Measurements from ENCODE around the gene SGTA.

Gene SGTA

GRCh38 chr19:2736550-2737190, 46.4 kb downstream of the SGTA start:
- TF ChIP-seq ZNF423 (tag by site-specific recombination; IDR thresholded peaks at IDR 0.05) (no peak), ZNF768 (tag by site-specific recombination; IDR thresholded peaks at IDR 0.05) (peak; percentile 26; the same call in 1 of the 2 replicates), ZNF16 (tag by site-specific recombination; IDR thresholded peaks at IDR 0.05; ENCODE audit: low read depth) (no peak), SCRT2 (tag by site-specific recombination; IDR thresholded peaks at IDR 0.05) (0 out of 2 replicates have a peak, but pooled peaks have one; percentile 25), ZNF24 (tag by site-specific recombination; IDR thresholded peaks at IDR 0.05) (no peak), RBAK (tag by site-specific recombination; IDR thresholded peaks at IDR 0.05) (0 out of 2 replicates have a peak, but pooled peaks have one; percentile 45)
- no peaks in the 10 kb centered on the region for H3K9me3 ChIP-seq (ENCODE audit: control insufficient read depth, insufficient read depth, low read depth, low read length)
- ChIA-PET POLR2A (interaction anchor here (0.6 to 1.0 kb wide), 2 partner anchors 47 to 67 kb away, joined by 3 read pairs; partner anchors contain the start of gene SGTA), CTCF (interaction anchor here (0.6 to 1.6 kb wide), 2 partner anchors 13 to 698 kb away, joined by 3 to 5 read pairs; no protein-coding TSS in a partner anchor)
- H3K4me3 ChIP-seq (ENCODE audit: low read depth, low read length): no peak overlapping the region
- H3K27ac ChIP-seq (ENCODE audit: extremely low read depth, low read depth, low read length): no peak overlapping the region
- peaks cover 0 to 50% of the 10 kb centered on the region in 2 experiments; a peak in 2 of 3 replicates for H3K36me3 ChIP-seq (ENCODE audit: control insufficient read depth in 2 of 2, insufficient read depth in 1 of 2, low read length in 2 of 2)
- no peaks in the 10 kb centered on the region for H3K4me1 ChIP-seq (ENCODE audit: control insufficient read depth, insufficient read depth, low read length)

- Histone ChIP-seq H3K9me3 (ENCODE audit: control insufficient read depth, insufficient read depth, low read depth, low read length) (no peaks in the 10 kb centered on the region), H3K27ac (ENCODE audit: extremely low read depth, low read depth, low read length) (no peak overlapping the region), H3K4me3 (ENCODE audit: low read depth, low read length) (no peak overlapping the region), H3K4me1 (ENCODE audit: control insufficient read depth, insufficient read depth, low read length) (no peaks in the 10 kb centered on the region), H3K36me3 (ENCODE audit: control insufficient read depth in 2 of 2, insufficient read depth in 1 of 2, low read length in 2 of 2) (peaks cover 0 to 51% of the 10 kb centered on the region in 2 experiments; a peak in 2 of 3 replicates)
- peak; percentile 99 for TF ChIP-seq ZNF10 (tag by site-specific recombination; IDR thresholded peaks at IDR 0.05)
- TF ChIP-seq ZNF510 (tag by site-specific recombination; IDR thresholded peaks at IDR 0.05; ENCODE audit: insufficient replicate concordance): no peak
- TF ChIP-seq, protein P1, sequence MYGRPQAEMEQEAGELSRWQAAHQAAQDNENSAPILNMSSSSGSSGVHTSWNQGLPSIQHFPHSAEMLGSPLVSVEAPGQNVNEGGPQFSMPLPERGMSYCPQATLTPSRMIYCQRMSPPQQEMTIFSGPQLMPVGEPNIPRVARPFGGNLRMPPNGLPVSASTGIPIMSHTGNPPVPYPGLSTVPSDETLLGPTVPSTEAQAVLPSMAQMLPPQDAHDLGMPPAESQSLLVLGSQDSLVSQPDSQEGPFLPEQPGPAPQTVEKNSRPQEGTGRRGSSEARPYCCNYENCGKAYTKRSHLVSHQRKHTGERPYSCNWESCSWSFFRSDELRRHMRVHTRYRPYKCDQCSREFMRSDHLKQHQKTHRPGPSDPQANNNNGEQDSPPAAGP (tag by site-specific recombination; IDR thresholded peaks at IDR 0.05): peak; percentile 92
- ChIA-PET POLR2A (interaction anchor here (0.8 kb wide), 1 partner anchor 50 kb away, joined by 3 read pairs; the partner anchor contains the start of gene THOP1), CTCF (interaction anchor here (1.4 kb wide), 1 partner anchor 14 kb away, joined by 6 read pairs; no protein-coding TSS in a partner anchor)
These were observed 47.7 kb downstream of the SGTA start for GRCh38 chr19:2735374-2735773.

- H3K36me3 ChIP-seq (ENCODE audit: control insufficient read depth in 2 of 2, insufficient read depth in 1 of 2, low read length in 2 of 2): peaks cover 0 to 51% of the 10 kb centered on the region in 2 experiments; a peak in 2 of 3 replicates
- no peaks in the 10 kb centered on the region for H3K4me1 ChIP-seq (ENCODE audit: control insufficient read depth, insufficient read depth, low read length)
- no peaks in the 10 kb centered on the region for H3K9me3 ChIP-seq (ENCODE audit: control insufficient read depth, insufficient read depth, low read depth, low read length)
- no peak overlapping the region for H3K27ac ChIP-seq (ENCODE audit: extremely low read depth, low read depth, low read length)
- ChIA-PET CTCF (interaction anchor here (1.4 kb wide), 1 partner anchor 15 kb away, joined by 6 read pairs; no protein-coding TSS in a partner anchor), POLR2A (interaction anchor here (0.5 to 0.8 kb wide), 2 partner anchors 51 to 715 kb away, joined by 3 to 7 read pairs; partner anchors contain the start of gene THOP1)
- TF ChIP-seq, protein P2, sequence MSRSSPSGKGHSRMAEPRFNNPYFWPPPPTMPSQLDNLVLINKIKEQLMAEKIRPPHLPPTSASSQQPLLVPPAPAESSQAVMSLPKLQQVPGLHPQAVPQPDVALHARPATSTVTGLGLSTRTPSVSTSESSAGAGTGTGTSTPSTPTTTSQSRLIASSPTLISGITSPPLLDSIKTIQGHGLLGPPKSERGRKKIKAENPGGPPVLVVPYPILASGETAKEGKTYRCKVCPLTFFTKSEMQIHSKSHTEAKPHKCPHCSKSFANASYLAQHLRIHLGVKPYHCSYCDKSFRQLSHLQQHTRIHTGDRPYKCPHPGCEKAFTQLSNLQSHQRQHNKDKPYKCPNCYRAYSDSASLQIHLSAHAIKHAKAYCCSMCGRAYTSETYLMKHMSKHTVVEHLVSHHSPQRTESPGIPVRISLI (tag by site-specific recombination; IDR thresholded peaks at IDR 0.05): no peak
- no peak for TF ChIP-seq ZNF558 (tag by site-specific recombination; IDR thresholded peaks at IDR 0.05)
- TF ChIP-seq ZNF654 (tag by site-specific recombination; IDR thresholded peaks at IDR 0.05; ENCODE audit: low read depth): no peak
- TF ChIP-seq BCL6B (tag by site-specific recombination; IDR thresholded peaks at IDR 0.05): no peak
- TF ChIP-seq ZNF2 (tag by site-specific recombination; IDR thresholded peaks at IDR 0.05): no peak
- TF ChIP-seq ZIC2 (tag by site-specific recombination; IDR thresholded peaks at IDR 0.05): peak; percentile 93
- no peak for TF ChIP-seq ZNF354C (tag by site-specific recombination; IDR thresholded peaks at IDR 0.05; ENCODE audit: borderline replicate concordance, low read depth)
- no peak for TF ChIP-seq SP7 (tag by site-specific recombination; IDR thresholded peaks at IDR 0.05)
- TF ChIP-seq ZNF112 (tag by site-specific recombination; IDR thresholded peaks at IDR 0.05): no peak
- H3K4me3 ChIP-seq (ENCODE audit: low read depth, low read length): no peak overlapping the region
These were observed 48.3 kb downstream of the SGTA start for GRCh38 chr19:2734589-2735288.
